HG03469 (cell line): ENCODE data around the gene RAD50.
"Not testable (repeated sequence)": the region's sequence is repeated elsewhere in the genome, so short reads cannot be mapped to it uniquely, and the experiment has no call there.

ENCODE experiments used
- ATAC-seq: cut with Tn5 transposase; IDR thresholded peaks from one replicate; pipeline ENCODE4 v1.9.1; 2021; ENCODE audit warnings: mild to moderate bottlenecking, moderate library complexity, moderate number of reproducible peaks; ENCODE audit not compliant: unreplicated experiment

RAD50 gene

DNA sequence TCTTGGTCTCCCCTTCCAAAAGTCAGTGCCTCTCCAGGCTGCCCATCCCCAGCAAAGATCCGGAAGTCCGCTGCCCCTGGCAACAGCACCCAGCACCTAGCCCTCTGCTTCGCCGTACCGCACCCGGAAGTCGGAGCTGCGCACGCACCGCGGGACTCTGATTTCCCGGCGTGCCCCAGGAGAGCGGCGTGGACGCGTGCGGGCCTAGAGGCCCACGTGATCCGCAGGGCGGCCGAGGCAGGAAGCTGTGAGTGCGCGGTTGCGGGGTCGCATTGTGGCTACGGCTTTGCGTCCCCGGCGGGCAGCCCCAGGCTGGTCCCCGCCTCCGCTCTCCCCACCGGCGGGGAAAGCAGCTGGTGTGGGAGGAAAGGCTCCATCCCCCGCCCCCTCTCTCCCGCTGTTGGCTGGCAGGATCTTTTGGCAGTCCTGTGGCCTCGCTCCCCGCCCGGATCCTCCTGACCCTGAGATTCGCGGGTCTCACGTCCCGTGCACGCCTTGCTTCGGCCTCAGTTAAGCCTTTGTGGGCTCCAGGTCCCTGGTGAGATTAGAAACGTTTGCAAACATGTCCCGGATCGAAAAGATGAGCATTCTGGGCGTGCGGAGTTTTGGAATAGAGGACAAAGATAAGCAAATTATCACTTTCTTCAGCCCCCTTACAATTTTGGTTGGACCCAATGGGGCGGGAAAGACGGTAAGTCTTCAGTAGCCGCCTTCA lies at the start of gene RAD50:
RAD50 (plus strand) TSS at position 215 of the 715 bp plus-strand sequence; CDS start at position 563, 348 bp downstream.
- ATAC-seq: peak; percentile 93

DNA sequence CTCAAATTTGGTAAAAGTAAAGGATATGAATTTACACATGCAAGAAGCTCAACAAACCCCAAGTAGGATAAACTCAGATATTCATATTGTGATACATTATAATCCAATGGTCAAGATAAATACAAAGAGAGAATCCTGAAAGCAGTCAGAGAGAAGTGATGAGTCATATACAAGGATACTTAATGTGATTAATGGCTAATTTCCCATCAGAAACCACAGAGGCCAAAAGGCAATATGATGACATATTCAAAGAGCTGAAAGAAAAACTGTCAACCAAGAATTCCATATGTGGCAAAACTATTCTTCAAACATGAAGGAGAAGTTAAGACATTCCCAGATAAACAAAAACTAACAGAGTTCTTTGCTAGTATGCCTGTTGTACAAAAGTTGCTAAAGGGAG lies 46.7 kb upstream of the RAD50 start:
- no peak for ATAC-seq

DNA sequence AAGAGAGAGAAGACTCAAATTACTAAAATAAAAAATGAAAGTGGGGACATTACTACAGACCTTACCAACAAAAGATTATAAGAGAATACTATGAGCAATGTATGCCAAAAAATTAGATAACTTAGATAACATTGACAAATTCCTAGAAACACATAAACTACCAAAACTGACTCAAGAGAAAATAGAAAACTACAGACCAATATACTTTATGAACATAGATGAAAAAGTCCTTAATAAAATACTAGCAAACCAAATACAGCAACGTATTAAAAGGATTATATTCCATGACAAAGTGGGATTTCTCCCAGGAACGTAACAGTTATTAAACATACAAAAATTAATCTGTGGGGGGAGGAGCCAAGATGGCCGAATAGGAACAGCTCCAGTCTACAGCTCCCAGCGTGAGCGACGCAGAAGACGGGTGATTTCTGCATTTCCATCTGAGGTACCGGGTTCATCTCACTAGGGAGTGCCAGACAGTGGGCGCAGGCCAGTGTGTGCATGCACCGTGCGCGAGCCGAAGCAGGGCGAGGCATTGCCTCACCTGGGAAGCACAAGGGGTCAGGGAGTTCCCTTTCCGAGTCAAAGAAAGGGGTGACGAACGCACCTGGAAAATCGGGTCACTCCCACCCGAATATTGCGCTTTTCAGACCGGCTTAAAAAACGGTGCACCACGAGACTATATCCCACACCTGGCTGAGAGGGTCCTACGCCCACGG lies 43.0 kb upstream of the RAD50 start:
- not testable (repeated sequence) for ATAC-seq

DNA sequence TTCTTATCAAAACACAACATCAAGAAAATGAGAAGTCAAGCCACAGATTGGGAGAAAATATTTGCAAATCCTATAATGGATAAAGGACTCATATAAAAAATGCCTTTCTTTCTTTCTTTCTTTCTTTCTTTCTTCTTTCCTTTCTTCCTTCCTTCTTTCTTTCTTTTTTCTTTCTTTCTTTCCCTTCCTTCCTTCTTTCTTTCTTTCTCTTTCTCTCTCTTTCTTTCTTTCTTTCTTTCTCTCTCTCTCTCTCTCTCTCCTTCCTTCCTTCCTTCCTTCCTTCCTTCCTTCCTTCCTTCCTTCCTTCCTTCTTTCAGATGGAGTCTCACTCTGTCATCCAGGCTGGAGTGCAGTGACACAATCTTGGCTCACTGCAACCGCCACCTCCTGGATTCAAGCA lies 34.7 kb upstream of the RAD50 start:
- ATAC-seq: not testable (repeated sequence)

DNA sequence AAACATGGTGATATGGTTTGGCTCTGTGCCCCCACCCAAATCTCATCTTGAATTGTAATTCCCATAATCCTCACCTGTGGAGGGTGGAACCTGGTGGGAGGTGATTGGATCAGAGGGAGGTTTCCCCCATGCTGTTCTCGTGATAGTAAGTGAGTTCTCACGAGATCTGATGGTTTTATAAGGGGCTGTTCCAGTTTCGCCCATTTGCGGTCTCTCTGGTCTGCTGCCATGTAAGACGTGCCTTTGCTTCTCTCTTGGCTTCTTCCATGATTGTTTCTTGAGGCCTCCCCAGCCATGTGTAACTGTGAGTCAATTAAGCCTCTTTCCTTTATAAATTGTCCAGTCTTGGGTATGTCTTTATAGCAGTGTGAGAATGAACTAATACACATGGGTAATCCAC lies 31.9 kb upstream of the RAD50 start:
- ATAC-seq: not testable (repeated sequence)

DNA sequence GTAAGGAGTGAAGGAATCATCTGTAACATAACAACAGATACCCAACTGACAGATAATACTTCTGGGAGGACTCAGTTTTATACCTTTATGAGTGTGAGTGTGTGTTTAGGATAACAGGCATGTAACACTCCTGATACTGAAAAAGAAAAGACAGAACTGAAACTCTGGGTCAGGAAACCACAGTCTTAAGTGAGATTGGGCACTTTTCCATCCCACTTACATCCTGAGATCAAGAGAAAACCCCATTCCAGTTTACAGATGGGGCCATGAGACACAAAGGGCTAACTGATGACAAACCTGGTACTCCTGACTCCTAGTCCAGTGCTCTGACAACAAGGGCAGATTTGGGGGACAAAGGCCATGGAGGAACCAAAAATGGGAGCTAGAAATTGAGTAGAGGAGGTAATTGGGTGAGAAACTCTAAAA lies 31.5 kb upstream of the RAD50 start:
- peak; percentile 54 for ATAC-seq

DNA sequence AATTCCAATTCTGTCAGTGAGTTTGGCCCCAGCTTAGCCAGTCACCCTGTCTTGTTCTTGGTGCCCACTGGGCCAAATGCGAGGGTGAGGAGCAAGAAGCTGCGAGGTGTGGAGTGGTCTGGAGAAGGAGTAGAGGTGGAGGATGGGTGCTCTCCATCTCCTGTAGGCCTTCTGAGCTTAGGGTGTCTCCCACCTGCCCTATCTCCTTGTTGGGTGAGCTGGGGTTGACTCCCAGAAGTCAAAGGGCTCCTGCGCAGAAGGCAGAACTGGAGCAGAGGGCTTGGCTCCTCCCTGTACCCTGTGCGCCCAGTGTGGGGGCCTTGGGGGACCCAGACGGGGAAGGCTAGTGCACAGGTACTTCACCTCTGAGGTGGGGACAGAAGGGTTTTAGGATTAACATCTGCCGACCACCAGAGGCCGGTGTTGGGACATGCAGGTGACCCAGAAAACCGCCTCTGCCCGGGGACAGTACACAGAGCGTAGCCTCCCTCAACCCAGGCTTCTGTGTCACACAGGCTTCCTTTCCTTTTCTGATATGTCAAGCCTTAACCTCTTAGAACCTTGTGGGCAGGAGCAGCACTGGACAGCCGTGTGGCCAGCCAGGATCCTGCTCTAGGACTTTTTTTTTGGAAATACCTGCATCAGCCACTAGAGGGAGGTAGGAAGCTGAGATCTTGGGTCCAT lies 30.3 kb upstream of the RAD50 start:
- ATAC-seq: no peak

DNA sequence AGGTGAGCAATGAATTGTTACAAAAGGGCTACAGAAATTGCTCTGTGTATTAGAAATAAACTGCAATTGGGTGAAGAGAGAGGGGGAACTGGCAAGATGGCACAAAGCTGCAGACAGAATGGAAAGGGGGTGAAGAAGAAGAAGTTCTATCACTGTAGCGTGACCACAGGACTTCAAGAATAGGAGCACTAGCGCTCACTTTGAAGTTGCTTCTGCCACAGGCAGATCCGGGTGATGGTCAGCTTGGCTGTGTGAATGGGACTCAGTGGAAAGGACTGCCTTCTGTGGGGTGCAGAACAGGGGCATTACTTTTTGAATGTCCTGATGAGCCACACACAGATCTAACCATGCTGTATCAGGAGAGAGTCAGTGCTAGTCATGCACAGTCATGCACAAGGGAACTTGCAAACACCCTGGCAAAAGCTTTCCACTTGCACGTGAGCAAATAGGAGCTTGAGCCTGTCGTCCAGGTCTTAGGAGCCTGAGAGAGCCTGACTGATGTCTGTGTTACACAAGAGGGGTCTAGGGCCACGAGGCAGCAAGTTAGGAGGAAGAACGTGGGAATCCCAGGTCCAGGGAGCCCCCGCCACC lies 29.7 kb upstream of the RAD50 start:
- ATAC-seq: no peak

DNA sequence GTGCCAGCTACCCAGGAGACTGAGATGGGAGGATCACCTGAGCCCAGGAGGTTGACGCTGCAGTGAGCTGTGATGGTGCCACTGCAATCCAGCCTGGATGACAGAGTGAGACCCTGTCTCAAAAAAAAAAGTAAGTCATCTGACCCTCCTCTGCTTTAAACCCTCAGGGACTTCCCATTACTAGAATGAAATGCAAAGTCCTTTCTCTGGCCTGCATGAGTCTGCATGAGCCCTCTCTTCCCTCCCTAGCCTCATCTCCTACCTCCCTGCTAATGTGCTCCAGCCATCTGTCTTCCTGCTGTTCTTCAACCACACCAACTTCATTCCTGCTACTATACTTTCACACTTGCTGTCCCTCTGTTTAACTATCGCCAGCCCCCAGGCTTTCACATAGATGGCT lies 28.8 kb upstream of the RAD50 start:
- no peak for ATAC-seq

DNA sequence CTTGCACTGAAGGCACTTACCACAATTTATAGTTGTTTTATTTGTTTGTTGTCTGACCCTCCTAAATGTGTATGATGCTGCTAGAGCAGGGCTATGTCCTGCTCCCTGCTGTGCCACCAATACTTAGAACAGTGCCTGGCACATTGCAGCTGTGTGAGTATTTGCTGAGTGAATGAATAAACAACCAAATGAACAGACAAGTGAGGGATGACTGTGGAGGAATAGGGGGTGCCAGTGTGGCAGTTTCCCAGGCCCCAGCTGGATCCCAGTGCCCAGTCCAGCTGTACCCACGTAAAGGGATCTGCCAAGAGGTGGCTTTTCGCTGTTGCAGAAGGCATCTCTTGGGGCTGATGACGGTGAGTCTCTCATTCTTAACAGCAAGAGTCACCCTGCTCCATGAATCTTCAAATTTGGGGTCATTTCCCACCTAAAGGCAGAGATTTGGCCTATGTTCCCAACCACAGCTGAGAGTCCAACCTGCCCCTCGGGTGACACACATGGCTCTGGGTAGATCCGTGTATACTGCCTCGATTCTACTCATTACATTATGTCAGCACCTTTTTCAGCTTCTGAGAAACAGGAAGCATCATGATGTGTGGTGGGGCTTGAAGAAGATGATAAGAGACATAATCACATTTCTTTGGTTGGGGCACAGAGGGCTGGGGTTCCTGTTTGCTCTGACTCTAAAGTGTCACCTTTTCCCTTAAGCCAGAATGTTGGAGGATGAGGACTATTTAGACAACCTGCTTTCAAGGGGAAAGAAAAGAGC lies 27.7 kb upstream of the RAD50 start:
- no peak for ATAC-seq

DNA sequence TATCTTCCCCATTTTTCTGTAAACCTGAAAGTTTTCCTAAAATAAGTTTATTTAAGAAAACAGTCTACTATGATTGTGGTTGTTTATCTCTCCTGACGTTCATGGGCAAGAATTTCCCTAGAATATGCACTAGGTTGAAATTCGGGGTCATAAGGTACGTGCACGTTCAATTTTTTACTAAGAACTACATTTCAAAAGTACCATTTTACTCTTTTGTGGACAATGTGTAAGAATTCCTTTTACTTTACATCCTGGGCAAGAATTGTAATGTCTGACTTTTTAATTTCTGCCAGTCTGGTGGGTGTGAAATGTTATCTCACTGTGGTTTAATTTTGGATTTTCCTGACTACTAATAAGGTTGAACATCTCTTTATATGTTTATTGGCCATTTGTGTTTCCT lies 25.8 kb upstream of the RAD50 start:
- no peak for ATAC-seq

DNA sequence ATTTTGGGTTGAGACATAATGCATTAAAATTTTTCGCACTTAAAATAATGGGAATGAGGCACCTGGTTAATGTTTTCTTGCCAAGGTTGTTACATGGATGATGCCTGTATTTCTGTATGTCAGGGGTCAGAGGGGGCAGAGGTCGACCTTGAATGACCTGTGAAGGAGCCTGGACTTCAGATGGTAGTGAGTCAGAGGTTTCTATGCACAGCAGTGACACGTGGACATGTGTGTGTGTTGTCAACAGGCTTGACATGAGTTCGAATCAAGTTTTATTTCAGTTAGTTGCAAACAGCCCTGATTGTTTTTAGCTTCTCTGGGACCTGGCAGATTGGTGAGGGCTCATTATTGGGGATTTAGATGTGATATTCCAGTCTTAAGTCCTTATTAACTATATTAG lies 17.1 kb upstream of the RAD50 start:
- no peak for ATAC-seq

DNA sequence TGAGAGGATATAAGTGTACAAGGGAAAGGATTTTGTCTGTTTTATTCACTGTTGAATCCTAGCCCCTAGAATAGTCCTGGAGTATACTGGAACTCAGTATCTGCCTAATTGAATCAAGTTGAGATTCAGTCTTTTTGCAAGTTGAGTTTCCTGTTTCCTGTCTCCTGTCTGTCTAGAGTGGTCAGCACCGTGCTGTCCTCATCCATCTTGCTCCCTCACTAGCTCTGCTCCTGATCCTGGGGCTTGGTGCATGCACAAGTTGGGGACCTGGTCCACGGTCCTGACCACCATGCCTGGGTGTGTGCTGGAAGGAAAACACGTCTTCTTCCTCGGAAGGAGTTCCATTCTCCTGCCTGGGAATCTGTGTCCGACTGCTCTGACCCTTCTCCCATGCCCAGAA lies 16.6 kb upstream of the RAD50 start:
- no peak for ATAC-seq

DNA sequence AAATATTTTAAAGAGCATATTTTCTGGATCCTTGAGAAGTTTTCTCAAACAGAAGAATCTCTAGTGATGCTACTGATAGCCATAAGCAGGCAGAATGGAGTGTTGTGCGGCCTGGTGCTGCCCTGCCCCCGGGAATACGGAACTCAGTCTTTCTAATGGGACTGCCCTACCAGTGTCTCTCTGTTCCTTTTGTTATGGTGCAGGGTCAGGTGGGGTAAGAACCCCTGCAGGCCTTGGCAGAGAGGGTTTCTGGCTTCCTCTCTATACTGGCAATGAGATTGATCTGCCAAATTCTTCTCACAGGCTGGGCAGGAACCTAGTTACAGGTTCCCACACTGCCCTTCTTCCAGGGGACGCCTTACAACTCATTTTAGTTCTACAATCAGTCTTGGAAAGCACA lies 16.0 kb upstream of the RAD50 start:
- no peak for ATAC-seq

DNA sequence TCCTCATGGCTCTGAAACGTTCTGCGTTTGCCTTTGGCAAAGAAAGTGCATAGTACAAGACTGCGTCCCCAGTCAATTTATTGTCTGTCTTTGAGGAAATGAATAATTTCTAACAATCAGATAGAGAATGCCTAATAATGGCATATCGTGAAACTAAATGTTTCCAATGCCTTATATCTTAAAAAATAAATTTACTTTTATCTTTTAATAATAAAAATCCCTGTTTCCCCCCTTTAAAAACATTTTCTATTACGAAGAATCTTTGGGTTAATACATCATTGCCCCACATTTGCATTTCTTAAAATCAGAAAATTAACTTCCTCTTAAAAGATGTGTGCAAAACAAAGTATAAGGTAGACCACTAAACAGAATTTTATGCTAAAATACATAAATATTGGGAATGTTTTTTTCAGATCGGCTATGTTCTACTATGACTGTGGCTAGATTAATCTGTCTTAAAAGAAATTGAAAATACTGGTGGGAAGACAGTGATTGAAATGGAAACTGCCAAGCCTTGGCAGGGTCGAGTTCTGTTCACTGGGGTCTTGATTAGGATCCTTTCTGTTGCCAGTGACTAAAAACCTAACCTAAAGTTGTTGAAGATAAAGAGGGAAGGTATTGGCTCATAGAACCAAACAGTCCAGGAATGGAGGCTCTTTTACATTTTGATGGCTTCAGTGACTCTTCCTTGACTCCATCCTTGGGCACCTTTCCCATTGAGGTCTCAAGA lies 13.1 kb upstream of the RAD50 start, which contains the start of gene IL5:
IL5 (minus strand) TSS at position 51 of the 730 bp plus-strand sequence; CDS start at position 7, 44 bp downstream.
- ATAC-seq: no peak

DNA sequence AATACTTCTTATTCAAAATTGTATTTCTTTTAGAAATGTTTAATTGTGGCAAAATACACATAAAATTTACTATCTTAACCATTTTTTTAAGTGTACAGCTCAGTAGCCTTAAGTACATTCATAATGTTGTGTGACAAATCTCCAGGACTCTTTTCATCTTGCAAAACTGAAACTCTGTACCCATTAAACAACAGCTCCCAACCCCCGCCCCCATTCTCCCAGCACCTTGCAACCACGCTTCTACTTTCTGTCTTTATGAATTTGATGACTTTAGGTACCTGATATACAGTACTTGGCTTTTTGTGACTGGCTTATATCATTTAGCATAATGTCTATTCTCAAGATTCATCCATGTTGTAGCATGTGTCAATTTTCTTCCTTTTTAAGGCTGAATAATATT lies 10.7 kb upstream of the RAD50 start:
- no peak for ATAC-seq

DNA sequence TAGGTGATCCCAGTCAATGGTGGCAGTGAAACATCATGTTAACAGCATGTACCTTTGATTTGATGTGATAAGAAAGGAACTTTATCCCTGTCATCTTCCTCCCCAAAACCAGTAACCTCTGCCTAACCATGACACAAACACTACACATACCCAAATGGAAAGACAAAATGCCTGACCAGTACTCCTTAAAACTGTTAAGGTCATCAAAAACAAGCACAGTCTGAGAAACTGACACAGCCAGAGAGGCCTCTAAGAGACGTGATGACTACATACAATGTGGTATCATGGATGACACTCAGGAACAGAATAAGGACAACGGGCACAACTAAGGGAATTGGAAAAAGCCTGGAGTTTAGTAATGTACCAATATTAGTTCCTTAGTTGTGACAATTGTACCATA lies 9.5 kb upstream of the RAD50 start:
- no peak for ATAC-seq

DNA sequence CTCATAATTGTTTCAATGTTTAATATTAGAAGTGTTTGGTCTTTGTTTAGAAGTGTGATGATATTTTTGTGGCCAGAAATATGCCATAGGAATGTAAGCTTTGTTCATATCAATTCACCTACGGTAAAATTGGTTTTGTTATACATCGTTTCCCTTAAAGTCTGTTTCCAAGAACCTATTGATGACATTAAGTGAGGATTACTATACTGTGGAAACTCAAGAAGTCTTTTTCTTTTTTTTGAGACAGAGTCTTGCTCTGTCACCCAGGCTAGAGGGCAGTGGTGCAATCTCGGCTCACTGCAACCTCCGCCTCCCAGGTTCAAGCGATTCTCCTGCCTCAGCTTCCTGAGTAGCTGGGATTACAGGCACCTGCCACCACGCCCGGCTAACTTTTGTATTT lies 7.9 kb upstream of the RAD50 start:
- not testable (repeated sequence) for ATAC-seq

DNA sequence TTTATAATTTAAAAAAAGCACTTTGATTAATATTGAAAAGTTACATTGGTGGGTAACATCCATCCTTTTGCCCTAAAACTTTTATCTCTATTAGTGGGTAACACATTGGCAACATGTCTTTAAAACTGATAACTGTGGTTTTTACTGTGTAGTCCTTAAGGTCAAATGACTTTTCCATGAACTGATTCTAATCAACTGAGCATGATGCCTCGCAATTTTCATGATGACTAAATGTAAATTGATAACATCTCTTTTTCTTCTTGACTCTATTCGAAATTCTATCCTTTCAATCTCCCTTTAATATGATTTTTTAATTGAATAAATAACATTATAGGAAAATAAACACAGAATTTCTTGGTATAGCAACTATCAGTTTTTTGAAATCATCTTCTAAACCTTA lies 7.2 kb upstream of the RAD50 start:
- ATAC-seq: no peak

DNA sequence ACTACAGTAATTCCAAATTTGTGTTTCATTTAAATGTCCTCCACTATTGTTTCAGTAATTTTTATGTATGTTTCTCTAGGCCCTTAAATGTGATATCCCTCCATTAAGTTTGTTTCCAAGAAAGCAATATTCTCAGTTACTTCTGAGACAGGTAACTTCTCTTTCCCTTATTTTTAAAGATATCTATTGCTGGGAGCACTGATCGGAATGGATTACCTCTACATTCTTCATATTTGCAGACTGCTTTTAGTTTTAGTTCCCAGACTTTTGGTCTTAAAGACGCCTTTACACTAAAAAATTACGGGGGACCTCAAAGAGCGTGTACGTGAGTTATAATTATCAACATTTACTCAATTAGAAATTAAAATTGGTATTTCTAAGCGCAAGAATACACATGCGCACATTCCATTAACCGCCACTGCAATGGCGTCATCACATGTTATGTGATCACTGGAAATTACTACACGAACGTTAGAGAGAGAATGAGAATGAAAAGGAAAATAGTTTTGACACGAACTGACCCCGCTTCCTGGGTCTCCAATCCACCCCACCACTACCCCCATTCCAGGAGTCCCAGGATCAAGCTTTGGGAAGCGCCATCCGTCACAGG lies 519 bp upstream of the RAD50 start:
- ATAC-seq: no peak
